AG08396 (cell line): ENCODE results near the gene CLNK.

Experiments used
- DNase-seq: peaks from one replicate; pipeline ENCODE4 v3.0.0; 2012; ENCODE audit warnings: low spot score, mixed read lengths

CLNK gene

GRCh38 chr4:10684631-10685030, at the start of gene CLNK:
Gene CLNK, minus strand, starts transcription at chr4:10684768. Its CDS starts 16,899 bp downstream, at chr4:10667869.
- DNase-seq, result no peak

- DNase-seq, result no peak
Observed at GRCh38 chr4:10733481-10734062, 49.0 kb upstream of the CLNK start.

GRCh38 chr4:10732914-10733415, 48.4 kb upstream of the CLNK start:
- DNase-seq, result no peak

GRCh38 chr4:10732235-10732913, 47.8 kb upstream of the CLNK start:
- no peak for DNase-seq

- DNase-seq, result no peak
Observed at GRCh38 chr4:10731690-10732089, 47.1 kb upstream of the CLNK start.

GRCh38 chr4:10731162-10731561, 46.6 kb upstream of the CLNK start:
- DNase-seq, result no peak

GRCh38 chr4:10730590-10730989, 46.0 kb upstream of the CLNK start:
- DNase-seq, result no peak

- no peak for DNase-seq
Observed at GRCh38 chr4:10730019-10730418, 45.5 kb upstream of the CLNK start.

- no peak for DNase-seq
Observed at GRCh38 chr4:10729366-10729765, 44.8 kb upstream of the CLNK start.

- no peak for DNase-seq
Observed at GRCh38 chr4:10728016-10728415, 43.4 kb upstream of the CLNK start.

- DNase-seq, result no peak
Observed at GRCh38 chr4:10727140-10727880, 42.7 kb upstream of the CLNK start.

- DNase-seq, result no peak
Observed at GRCh38 chr4:10722957-10723356, 38.4 kb upstream of the CLNK start.

- DNase-seq, result no peak
Observed at GRCh38 chr4:10721616-10722015, 37.0 kb upstream of the CLNK start.

- no peak for DNase-seq
Observed at GRCh38 chr4:10716163-10716562, 31.6 kb upstream of the CLNK start.

- DNase-seq, result peak; percentile 14
Observed at GRCh38 chr4:10715696-10716095, 31.1 kb upstream of the CLNK start.

- DNase-seq, result no peak
Observed at GRCh38 chr4:10715135-10715534, 30.6 kb upstream of the CLNK start.

- no peak for DNase-seq
Observed at GRCh38 chr4:10713591-10713990, 29.0 kb upstream of the CLNK start.

- DNase-seq, result no peak
Observed at GRCh38 chr4:10706236-10706635, 21.7 kb upstream of the CLNK start.

- no peak for DNase-seq
Observed at GRCh38 chr4:10704430-10704810, 19.9 kb upstream of the CLNK start.

GRCh38 chr4:10703766-10704429, 19.3 kb upstream of the CLNK start:
- DNase-seq, result no peak

- DNase-seq, result no peak
Observed at GRCh38 chr4:10703156-10703555, 18.6 kb upstream of the CLNK start.

- DNase-seq, result no peak
Observed at GRCh38 chr4:10701702-10702460, 17.3 kb upstream of the CLNK start.
